Progenitor cell of endocrine pancreas (in vitro differentiated cells): ENCODE measurements around the gene KIAA1328. TPM values are rescaled to one million over a fixed set of nuclear protein-coding genes. Genes with fewer than 3 reads are reported as not detected.
"Not testable (repeated sequence)": the region's sequence is repeated elsewhere in the genome, so short reads cannot be mapped to it uniquely, and the experiment has no call there.

Experiments
- DNase-seq: peaks from one replicate; pipeline ENCODE4 v3.0.0; 2021; ENCODE audit warnings: low spot score; ENCODE audit not compliant: unreplicated experiment
- H3K27ac Mint-ChIP-seq: 2 replicates; pipeline ENCODE4 v1.8.0; 2021; ENCODE audit warnings: mild to moderate bottlenecking, moderate library complexity, mixed read lengths
- H3K27me3 Mint-ChIP-seq: 2 replicates; pipeline ENCODE4 v1.8.0; 2021; ENCODE audit warnings: mixed read lengths
- H3K36me3 Mint-ChIP-seq: 2 replicates; pipeline ENCODE4 v1.8.0; 2022; ENCODE audit warnings: mixed read lengths; ENCODE audit not compliant: insufficient read depth
- H3K4me1 Mint-ChIP-seq: 2 replicates; pipeline ENCODE4 v1.8.0; 2021; ENCODE audit warnings: low read depth, mixed read lengths
- H3K4me3 Mint-ChIP-seq: 2 replicates; pipeline ENCODE4 v1.8.0; 2021; ENCODE audit warnings: low read depth, mild to moderate bottlenecking, moderate library complexity, mixed read lengths
- H3K9me3 Mint-ChIP-seq: 2 replicates; pipeline ENCODE4 v1.8.0; 2021; ENCODE audit warnings: low read depth, mixed read lengths
- total RNA-seq: library from RNA; stranded (reverse); gene quantifications from 2 replicates; pipeline ENCODE4 v1.2.1, GENCODE V29; 2021
- TF ChIP-seq, protein P1 (sequence below): fragments of 200-600 bp; sonication (generic); IDR thresholded peaks from one replicate; pipeline ENCODE4 v1.5.0; 2021; ENCODE audit warnings: antibody characterized with exemption, mild to moderate bottlenecking; ENCODE audit not compliant: unreplicated experiment

KIAA1328 gene
- total RNA-seq, 1 donor from 2014 or later: 12.4 TPM

DNA sequence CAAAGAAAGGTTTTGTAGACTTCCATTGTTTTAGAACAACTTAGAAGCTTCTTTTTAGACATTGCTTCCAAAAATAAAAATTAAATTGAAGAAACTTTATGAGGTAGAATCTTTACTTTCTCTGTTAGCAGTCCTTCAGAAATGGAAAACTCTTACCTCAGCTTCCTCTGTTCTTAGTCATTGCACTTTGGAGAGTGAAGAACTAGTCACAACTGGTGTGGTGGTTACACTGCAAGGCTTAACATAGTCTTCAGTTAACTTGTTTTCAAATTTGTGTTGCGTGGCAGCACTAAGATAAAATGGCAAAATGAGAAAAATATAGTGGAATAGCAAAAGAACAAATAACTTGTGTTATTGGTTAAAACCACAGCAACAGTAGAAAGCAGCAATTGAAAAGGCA lies 332.6 kb downstream of the KIAA1328 start:
- no peak overlapping the region for H3K27ac Mint-ChIP-seq
- H3K4me1 Mint-ChIP-seq: peaks cover 21% of the 10 kb centered on the region
- no peak for DNase-seq
- H3K4me3 Mint-ChIP-seq: no peak overlapping the region
- TF ChIP-seq, protein P1, sequence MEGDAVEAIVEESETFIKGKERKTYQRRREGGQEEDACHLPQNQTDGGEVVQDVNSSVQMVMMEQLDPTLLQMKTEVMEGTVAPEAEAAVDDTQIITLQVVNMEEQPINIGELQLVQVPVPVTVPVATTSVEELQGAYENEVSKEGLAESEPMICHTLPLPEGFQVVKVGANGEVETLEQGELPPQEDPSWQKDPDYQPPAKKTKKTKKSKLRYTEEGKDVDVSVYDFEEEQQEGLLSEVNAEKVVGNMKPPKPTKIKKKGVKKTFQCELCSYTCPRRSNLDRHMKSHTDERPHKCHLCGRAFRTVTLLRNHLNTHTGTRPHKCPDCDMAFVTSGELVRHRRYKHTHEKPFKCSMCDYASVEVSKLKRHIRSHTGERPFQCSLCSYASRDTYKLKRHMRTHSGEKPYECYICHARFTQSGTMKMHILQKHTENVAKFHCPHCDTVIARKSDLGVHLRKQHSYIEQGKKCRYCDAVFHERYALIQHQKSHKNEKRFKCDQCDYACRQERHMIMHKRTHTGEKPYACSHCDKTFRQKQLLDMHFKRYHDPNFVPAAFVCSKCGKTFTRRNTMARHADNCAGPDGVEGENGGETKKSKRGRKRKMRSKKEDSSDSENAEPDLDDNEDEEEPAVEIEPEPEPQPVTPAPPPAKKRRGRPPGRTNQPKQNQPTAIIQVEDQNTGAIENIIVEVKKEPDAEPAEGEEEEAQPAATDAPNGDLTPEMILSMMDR: no peak
- no peaks in the 10 kb centered on the region for H3K9me3 Mint-ChIP-seq
- no peaks in the 10 kb centered on the region for H3K27me3 Mint-ChIP-seq
- H3K36me3 Mint-ChIP-seq: no peaks in the 10 kb centered on the region

DNA sequence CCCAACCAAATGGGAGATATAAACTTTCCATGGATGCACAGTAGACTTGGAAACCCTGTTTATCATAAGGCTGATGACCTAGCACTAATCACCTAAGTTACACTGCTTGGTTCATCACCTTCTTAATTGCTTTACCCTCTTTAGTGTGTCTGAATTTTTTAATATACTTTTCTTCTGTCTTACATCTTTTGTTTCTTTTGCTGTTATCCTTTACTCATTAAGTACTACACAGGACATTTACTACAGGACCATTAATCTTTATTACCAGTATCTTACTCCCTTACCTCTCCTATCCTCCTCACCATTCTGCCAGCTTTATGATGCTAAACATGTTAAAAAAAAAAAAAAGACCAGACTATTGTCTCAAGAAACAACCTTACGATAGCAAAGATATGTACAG lies 333.6 kb downstream of the KIAA1328 start:
- TF ChIP-seq, protein P1: no peak
- Mint-ChIP-seq H3K4me3 (no peak overlapping the region), H3K27me3 (no peaks in the 10 kb centered on the region), H3K4me1 (peaks cover 21% of the 10 kb centered on the region), H3K9me3 (no peaks in the 10 kb centered on the region), H3K36me3 (no peaks in the 10 kb centered on the region), H3K27ac (no peak overlapping the region)
- no peak for DNase-seq

DNA sequence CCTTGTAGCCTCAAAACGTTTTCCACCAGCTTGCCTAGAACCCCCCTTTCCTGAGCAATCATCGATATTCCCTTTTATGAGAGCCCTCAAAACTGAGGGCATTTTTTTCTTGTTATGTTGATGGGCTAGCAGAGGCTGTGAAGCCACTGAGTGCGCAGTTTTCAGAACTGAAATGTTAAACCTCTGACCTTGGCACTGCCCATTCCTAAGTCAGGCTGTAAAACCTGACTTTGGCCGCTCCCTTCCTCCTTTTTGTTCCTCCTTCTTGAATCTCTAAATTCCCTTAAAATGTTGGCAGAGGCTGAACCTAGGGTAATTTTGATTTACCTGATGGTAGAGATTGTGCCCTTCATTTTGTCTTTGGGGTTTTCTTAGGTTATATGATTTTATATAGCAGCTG lies 334.2 kb downstream of the KIAA1328 start:
- Mint-ChIP-seq H3K9me3 (no peaks in the 10 kb centered on the region), H3K4me1 (peaks cover 21% of the 10 kb centered on the region), H3K27ac (no peak overlapping the region), H3K4me3 (no peak overlapping the region), H3K27me3 (no peaks in the 10 kb centered on the region), H3K36me3 (no peaks in the 10 kb centered on the region)
- no peak for DNase-seq
- TF ChIP-seq, protein P1: no peak

DNA sequence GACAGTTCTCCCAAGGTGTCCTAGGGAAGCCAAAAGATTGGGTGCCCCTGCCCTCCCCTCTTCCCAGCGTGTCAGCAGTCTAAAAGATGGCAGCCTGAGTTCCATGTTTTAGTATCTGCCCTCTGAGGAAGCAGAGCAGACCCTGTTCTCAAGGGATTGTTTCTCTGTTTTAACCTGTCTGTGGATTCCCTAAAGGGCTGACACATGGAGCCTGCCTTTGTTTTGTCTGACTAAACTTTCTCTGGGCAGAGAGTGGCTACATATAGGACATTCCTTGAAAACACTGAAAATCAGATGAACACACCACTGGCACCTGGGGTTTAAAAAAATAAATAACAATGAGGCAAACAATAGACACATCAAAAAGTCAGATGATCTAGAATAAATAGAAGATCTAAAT lies 337.6 kb downstream of the KIAA1328 start:
- TF ChIP-seq, protein P1: no peak
- H3K27ac Mint-ChIP-seq: no peak overlapping the region
- H3K36me3 Mint-ChIP-seq: no peaks in the 10 kb centered on the region
- no peak for DNase-seq
- H3K4me3 Mint-ChIP-seq: no peak overlapping the region
- no peaks in the 10 kb centered on the region for H3K27me3 Mint-ChIP-seq
- peaks cover 6% of the 10 kb centered on the region for H3K4me1 Mint-ChIP-seq
- no peaks in the 10 kb centered on the region for H3K9me3 Mint-ChIP-seq

DNA sequence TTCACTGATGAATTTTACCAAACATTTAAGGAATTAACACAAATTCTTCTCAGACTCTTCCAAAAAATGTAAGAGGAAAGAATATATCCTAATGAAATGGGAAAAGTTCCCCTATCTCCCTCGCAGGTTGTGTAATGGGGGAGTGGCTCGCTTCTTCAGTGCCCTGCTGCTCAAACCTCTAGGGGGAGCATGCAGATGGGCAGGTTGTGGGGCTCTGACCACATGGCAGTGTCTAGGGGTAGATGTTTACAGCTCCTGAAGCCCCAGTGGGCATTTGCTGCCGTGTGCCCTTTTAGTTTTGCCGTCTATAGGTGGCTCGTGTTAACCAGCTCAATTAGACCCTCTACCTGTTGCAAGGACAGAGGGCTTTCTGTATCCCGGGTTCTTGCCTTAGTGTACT lies 338.0 kb downstream of the KIAA1328 start:
- not testable (repeated sequence) for H3K9me3 Mint-ChIP-seq, H3K4me3 Mint-ChIP-seq, H3K27me3 Mint-ChIP-seq, H3K4me1 Mint-ChIP-seq, DNase-seq, H3K27ac Mint-ChIP-seq, H3K36me3 Mint-ChIP-seq
- TF ChIP-seq, protein P1: peak; percentile 22
